Tongue (tissue), 2 donors: Measurements from ENCODE around the gene ADCY9. TPM values are rescaled to one million over a fixed set of nuclear protein-coding genes. Genes with fewer than 3 reads are reported as not detected.

Experiments
- DNase-seq: peaks from one replicate; pipeline ENCODE4 v3.0.0-alpha.2; 2015
- total RNA-seq: library from RNA; depleted of rRNA; stranded (reverse); fragments of >200 nt; gene quantifications from one replicate; pipeline ENCODE4 v1.2.3, GENCODE V29; 2014

ADCY9 gene
- total RNA-seq, 1 donor from 2014 or later, result 28.1 TPM

- peak; percentile 73 for DNase-seq
Measured at GRCh38 chr16:4032768-4033167, 83.5 kb downstream of the ADCY9 start.

DNA sequence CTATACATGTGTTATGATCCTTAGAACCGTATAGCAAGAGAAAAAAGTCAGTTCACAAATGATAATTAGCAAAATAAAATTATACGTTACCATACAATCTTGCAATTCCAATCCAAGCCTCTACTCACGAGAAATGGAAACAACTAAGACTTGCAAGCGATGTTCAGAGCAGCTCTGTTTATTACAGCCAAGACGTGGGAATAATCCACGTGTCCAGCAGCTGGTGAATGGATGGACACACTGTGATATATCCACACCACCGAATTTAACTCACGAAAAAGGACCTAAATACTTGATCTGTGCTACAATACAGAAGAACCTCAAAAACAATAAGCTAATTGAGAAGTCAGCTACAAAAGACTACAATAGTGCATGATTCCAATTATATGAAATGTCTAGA lies 88.1 kb downstream of the ADCY9 start:
- DNase-seq, result no peak

DNA sequence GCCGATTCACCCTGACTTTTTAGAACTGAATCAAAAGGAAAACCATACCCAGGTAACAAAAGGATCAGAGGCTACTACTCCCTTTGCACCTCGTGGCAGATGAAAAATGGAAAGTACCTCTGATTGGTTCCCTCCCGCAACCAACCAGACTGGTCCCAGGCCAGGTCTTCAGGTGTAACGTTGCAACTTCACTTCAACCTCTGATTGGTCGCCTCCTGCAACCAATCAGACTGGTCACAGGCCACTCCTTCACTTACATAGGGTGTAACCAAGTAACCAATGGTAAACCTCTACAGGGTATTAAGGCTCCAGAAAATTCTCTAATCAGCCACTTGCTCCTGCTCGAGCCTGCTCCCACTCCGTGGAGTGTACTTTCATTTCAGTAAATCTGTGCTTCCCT lies 89.4 kb downstream of the ADCY9 start:
- DNase-seq, result no peak

DNA sequence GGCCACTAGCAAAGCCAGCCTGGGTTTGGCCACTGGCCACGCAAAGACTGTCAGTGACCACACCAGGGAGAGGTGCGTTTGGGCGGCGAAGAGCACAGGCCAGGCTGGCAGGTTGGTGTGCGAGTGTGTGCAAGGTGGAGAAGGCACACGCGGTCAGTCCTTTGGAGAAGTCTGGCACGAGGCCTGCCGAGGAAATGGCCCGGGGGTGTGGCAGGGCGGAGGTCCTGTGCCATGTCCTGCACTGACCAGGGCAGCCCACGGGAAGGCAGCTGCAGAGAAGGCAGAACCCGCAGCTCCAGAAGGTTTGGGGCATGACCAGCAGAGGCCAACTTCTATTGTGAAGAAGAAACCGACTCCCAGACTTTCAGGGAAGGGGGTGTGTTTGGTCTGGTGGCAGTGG lies 90.8 kb downstream of the ADCY9 start:
- DNase-seq, result no peak

DNA sequence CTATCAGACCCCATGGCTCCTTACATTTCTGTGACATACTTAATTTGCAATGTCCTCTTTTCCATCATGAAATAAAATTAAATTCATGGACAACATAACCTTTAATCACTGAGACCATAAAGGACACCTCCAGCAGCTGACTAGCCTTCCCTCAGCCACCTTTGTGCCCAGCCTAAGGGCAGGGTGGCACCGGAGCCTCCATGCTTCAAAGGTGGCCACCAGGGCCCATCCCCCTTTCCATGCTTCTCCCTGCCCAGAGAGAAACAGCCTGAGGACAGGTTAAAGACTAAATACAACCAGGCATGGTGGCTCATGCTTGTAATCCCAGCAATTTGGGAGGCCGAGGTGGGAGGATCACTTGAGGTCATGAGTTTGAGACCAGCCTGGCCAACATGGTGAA lies 94.3 kb downstream of the ADCY9 start:
- DNase-seq, result no peak

DNA sequence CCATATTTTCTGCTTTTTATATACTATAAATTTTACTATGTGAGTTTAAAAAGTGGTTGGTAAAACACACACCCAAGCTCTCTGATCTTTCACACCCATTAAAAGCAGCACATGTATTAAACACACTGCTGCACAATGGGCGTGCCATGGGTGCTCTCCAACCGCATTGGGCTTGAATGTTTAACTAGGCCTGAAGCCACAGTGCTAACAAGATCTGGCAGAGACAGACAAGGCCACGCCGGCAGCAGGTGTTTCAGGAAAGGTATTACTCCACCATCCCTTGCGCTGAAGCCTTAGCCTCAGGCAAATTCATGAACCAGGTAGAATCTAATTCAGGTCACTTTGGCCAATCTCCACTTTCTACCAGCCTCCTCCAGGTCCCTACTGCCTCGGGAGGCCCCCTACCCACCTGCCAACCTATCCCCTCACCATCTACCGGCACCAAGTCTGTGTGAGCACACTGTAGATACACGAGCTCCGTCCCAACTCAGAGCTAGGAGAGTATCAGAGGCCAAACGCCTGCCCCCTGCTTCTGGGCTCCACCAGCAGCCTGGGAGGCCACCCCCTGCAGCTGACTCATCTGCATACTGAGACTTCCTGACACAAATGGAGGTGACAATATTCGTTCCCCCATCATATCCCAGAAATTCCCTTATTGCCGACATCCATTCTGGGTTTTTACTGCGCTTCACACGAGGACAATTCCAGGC lies 95.0 kb downstream of the ADCY9 start:
- peak; percentile 56 for DNase-seq

DNA sequence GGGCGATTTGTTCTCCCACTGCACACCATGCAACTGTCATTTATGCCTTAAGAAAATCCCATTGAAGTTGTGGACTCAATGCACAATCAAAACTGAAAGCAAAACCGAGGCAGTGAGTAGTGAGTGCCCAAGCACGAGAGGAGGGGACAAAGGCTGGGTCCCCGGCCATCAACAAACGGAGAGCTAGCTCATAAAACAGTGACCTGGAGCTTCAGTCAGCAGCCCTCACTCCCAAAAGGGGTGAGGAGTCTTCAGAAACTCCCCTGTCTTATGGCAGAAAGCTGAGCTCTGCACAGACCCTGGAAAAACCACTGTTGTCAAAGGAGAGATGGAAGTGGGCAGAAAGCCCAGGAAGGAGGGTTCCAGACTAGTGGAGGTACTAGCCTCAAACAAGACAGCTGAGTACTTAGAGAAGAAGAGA lies 96.9 kb downstream of the ADCY9 start:
- peak; percentile 55 for DNase-seq

DNA sequence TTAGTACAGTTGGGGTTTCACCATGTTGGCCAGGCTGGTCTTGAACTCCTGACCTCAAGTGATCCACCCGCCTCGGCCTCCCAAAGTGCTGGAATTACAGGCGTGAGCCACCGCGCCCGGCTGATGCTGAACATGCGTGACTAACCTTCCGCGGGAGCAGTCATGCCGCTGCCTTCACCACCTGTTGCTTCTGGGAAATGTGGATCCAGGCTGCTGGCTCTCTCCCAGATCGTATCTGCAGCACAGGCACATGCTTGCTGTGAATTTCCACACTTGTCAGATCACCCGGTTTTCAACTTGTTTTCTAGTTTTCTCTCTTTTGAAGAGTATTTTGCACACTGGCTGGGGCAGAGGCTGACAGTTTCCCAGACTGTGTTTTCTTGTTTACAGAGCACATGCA lies 97.9 kb downstream of the ADCY9 start:
- DNase-seq, result peak; percentile 92

GRCh38 chr16:4017807-4018206 lies 98.4 kb downstream of the ADCY9 start:
- DNase-seq, result no peak

GRCh38 chr16:4016658-4017057 lies 99.6 kb downstream of the ADCY9 start:
- DNase-seq, result no peak

DNA sequence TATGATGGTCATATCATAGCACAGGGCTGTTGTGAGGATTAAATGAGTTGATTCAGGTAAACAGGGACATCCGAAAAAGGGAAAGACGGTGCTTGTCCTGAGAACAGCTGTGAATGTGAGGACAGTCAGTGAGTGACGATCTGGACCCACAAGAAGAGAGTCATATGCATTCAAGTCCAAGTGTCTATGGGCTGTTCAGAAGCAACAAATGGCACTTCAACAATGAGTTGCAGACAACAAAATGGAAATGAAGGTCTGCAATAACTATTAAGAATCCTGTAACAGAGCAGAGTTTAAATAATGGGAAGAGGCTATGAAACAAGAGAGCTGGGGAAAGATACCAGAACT lies 100.3 kb downstream of the ADCY9 start:
- peak; percentile 47 for DNase-seq

DNA sequence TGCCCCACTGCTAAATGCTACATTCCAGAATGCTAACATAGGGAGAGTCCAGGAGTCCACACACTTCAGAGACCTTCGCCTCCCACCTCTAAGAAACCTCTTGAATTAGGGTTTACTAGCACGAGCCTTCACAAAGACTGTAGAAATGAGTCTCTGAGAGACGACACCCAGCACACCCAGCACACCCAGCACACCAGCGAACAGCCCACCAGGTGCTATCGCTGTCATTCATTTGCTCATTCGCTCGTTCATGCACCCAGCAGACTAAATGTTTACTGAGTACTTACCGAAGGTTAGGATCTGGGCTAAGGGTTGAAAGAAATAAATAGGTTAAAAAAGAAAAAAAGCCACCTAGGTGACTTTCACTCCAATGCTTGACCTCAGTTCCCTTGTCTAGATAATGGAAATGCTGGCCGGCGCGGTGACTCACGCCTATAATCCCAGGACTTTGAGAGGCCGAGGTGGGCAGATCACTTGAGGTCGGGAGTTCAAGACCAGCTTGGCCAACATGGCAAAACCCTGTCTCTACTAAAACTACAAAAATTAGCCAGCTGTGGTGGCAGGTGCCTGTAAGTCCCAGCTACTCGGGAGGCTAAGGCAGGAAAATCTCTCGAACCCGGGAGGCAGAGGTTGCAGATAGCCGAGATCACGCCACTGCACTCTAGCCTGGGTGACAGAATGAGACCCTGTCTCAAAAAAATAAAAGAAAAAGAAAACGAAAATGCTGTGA lies 100.8 kb downstream of the ADCY9 start:
- no peak for DNase-seq

DNA sequence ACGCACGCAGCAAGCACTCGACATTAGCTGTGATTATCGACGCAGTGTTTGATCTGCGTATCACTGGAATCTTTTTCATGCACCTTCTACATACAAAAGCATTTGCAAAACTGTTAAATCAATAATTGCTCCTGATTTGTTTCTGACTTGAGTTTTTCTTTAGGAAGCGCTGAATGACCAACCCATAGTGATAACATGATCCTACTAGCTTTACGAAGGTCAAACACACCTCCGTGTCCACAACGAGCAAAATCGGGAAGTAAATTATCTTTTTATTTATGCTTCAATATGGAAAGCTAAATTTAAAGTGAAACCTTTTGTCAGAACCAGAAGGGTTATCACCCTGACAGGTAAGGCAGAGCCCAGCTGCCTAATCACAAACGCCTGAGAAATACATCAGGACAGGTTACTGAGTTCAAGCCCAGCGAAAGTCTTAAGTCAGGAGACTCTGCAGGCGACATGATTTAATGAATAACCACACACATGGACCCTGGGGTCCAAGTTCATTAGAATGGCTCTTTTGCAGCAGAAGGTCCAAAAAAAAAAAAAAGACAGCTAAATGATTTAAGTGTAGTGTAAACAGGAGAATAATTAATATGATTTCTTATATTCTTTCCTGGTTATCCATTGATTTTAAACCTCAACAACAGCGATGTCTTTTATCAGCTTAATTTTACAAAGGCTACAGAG lies 104.2 kb downstream of the ADCY9 start:
- DNase-seq, result no peak

DNA sequence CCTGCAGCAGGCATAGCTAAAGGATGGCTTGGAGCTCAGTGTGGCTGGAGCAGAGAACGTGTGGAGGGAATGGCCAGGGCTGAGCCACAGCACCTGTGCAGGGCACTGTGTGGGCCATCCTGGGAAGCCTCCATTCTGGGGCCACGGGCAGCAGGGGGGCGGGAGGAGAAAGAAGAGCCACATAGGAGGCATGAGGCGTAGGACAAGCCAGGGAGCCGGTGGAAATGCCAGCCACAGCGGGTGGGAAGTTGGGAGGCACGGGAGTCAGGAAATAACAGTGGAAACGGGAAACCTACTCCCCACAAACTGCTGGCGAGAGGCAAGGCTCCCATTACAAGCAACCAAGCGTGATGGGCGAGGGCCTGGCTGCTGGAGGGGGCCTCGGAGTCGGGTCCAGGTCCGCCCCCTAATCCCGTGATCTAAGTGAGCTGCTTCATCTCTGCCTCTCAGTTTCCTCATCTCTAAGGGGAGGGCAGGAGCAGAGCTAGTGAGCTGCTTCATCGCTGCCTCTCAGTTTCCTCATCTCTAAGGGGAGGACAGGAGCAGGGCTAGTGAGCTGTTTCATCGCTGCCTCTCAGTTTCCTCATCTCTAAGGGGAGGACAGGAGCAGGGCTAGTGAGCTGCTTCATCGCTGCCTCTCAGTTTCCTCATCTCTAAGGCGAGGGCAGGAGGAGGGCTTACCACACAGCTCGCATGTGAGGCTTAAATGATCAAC lies 104.9 kb downstream of the ADCY9 start:
- DNase-seq, result peak; percentile 20

- DNase-seq, result no peak
Measured at GRCh38 chr16:4010225-4011158, 105.8 kb downstream of the ADCY9 start.

- no peak for DNase-seq
Measured at GRCh38 chr16:4009177-4009576, 107.1 kb downstream of the ADCY9 start.

DNA sequence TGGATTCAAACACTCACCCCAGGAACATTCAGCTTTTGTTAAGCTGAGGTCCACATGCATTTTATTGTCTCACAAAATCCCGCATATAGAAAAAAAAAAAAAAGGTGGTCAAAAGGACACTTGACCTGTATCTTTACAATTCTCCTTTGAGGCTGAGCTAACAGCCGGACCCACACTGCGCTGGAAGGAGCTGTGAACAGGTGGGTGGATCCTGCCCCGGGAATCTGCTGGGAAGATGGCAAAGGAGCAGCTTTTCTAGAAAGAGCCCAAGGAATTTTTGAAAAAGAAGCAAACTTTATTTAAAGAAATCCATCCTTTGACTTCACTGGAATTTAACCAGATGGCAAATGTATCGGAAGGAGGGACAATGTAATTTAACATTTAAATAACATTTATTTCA lies 108.1 kb downstream of the ADCY9 start:
- DNase-seq, result no peak

DNA sequence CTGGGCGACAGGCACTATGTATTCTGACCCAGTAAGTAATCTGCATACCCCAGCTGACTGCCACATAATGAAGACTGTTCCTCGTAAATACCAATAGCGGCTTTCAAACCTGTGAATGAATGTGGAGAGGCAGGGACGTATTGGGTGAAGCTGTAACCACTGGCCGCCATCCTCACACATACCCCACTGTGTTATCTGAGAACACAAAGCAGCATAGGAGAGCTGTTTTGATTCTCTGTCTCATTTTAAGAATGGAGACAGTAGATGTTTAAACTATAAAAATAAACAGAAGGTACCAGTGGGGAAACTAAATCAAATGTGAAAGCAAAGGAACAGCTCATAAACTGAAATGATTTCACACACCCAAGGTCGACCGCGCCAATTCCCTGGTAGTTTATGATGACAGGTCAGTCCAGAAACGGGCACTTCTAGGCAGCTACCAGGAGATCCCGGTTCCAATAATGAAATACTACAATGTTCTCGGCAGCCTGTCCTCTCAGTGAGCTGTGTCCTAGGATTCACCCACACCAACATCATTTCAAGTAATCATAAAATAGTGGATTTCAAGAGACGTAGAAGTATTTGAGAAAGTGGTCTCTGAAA lies 109.7 kb downstream of the ADCY9 start:
- no peak for DNase-seq

DNA sequence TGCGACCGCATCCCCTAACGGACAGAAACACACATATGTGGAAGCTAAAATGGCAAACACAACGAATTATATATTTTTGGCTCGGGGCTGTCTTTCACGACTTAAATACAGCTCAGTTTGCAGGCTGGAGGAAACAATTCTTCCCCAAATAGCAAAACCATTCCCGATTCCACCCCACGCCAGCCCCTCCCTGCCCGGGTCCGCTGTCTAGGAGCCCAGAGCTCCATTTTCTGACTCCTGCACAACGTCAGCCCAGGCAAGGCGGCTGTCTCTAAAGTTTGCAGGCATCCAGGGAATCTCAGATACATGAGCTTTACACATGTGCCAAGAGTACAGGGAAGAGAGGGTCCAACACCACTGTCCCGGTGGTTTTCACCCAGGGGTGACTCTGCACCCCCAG lies 110.5 kb downstream of the ADCY9 start:
- DNase-seq, result peak; percentile 36

DNA sequence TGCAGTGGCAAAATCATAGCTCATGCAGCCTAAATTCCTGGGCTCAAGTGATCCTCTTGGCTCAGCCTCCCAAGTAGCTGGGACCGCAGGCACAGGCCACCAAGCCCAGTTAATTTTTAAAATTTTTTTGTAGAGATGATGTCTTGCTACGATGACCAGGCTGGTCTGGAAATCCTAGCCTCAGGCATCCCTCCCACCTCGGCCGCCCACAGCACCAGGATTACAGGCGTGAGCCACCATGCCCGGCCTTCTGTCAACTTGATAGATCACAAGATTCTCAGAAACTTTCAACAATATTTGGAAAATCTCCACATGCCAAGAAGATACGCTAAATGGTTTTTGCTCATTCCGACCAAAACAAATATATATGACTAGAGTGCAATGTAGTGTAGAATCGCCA lies 111.0 kb downstream of the ADCY9 start:
- DNase-seq, result no peak

- DNase-seq, result no peak
Measured at GRCh38 chr16:4004206-4004605, 112.0 kb downstream of the ADCY9 start.
